HEK293 (cell line): Measurements from ENCODE around the gene PKN1.
A peak's percentile ranks its signal among the peaks of the same experiment; 100 is the strongest.

ENCODE experiments used
- CTCF ChIA-PET: fragments of 350-600 bp; formaldehyde crosslinking; extraction: SDS; loops from one replicate; lab custom pipeline; 2021; ENCODE audit warnings: antibody characterized with exemption; lab: Yijun Ruan, JAX
- POLR2A ChIA-PET: fragments of 300-600 bp; formaldehyde crosslinking; extraction: SDS; loops from one replicate; lab custom pipeline; 2020; ENCODE audit warnings: antibody characterized with exemption, inconsistent platforms; lab: Yijun Ruan, JAX
- H3K27ac ChIP-seq: fragments of 200-500 bp; sonication (Bioruptor generic); 2 replicates; pipeline ENCODE4 v1.5.1; 2014; ENCODE audit warnings: low read depth, low read length, control low read depth, inconsistent platforms; ENCODE audit errors: extremely low read depth
- H3K36me3 ChIP-seq, 2 experiments: fragments of 200-500 bp in 1 of 2; sonication (Bioruptor generic) in 1 of 2; 1 replicate in 1 of 2; 2 replicates in 1 of 2; pipeline ENCODE4 v1.5.1; 2014 to 2017; ENCODE audit warnings: inconsistent platforms in 2 of 2, low read length in 2 of 2; ENCODE audit not compliant: control insufficient read depth in 2 of 2, insufficient read depth in 1 of 2
- H3K4me1 ChIP-seq: fragments of 200-500 bp; sonication (Bioruptor generic); 2 replicates; pipeline ENCODE4 v1.5.1; 2014; ENCODE audit warnings: mild to moderate bottlenecking, low read length, inconsistent platforms; ENCODE audit not compliant: control insufficient read depth, insufficient read depth
- H3K4me3 ChIP-seq: 2 replicates; pipeline ENCODE4 v1.5.1; 2011; ENCODE audit warnings: low read depth, mild to moderate bottlenecking, control low read depth, low read length, moderate library complexity
- H3K9me3 ChIP-seq: fragments of 200-500 bp; sonication (Bioruptor generic); 2 replicates; pipeline ENCODE4 v1.5.1; 2014; ENCODE audit warnings: low read depth, low read length, inconsistent platforms; ENCODE audit not compliant: control insufficient read depth, insufficient read depth
- EGR2 ChIP-seq: fragments of 450-650 bp; formaldehyde crosslinking; IDR thresholded peaks from 2 replicates; pipeline ENCODE4 v1.5.1; 2016; ENCODE audit warnings: low read depth, missing biosample characterization, missing genetic modification characterization
- IKZF3 ChIP-seq: fragments of 450-650 bp; IDR thresholded peaks from 2 replicates; pipeline ENCODE4 v1.5.0; 2018; ENCODE audit warnings: missing biosample characterization, mild to moderate bottlenecking, missing genetic modification characterization, moderate library complexity
- OSR2 ChIP-seq: fragments of 450-650 bp; formaldehyde crosslinking; IDR thresholded peaks from 2 replicates; pipeline ENCODE4 v1.5.1; 2016; ENCODE audit warnings: missing biosample characterization, missing genetic modification characterization
- PRDM1 ChIP-seq: fragments of 450-650 bp; formaldehyde crosslinking; IDR thresholded peaks from 2 replicates; pipeline ENCODE4; 2016; ENCODE audit warnings: missing biosample characterization, missing genetic modification characterization
- WT1 ChIP-seq: fragments of 450-650 bp; formaldehyde crosslinking; IDR thresholded peaks from 2 replicates; pipeline ENCODE4 v1.5.1; 2016; ENCODE audit warnings: missing biosample characterization, missing genetic modification characterization
- YY1 ChIP-seq: fragments of 450-650 bp; formaldehyde crosslinking; IDR thresholded peaks from 2 replicates; pipeline ENCODE4 v1.5.1; 2018; ENCODE audit warnings: missing biosample characterization, missing genetic modification characterization
- ZBTB21 ChIP-seq: fragments of 450-650 bp; formaldehyde crosslinking; IDR thresholded peaks from 2 replicates; pipeline ENCODE4 v1.5.1; 2017; ENCODE audit warnings: missing biosample characterization, missing genetic modification characterization
- ZBTB48 ChIP-seq: fragments of 450-650 bp; formaldehyde crosslinking; IDR thresholded peaks from 2 replicates; pipeline ENCODE4 v1.5.1; 2016; ENCODE audit warnings: missing biosample characterization, missing genetic modification characterization
- ZBTB7A ChIP-seq: fragments of 450-650 bp; formaldehyde crosslinking; IDR thresholded peaks from 2 replicates; pipeline ENCODE4 v1.5.1; 2016; ENCODE audit warnings: low read depth, missing biosample characterization, missing genetic modification characterization
- ZFHX2 ChIP-seq: fragments of 450-650 bp; formaldehyde crosslinking; conservative IDR thresholded peaks from 2 replicates; pipeline ENCODE4 v1.5.1; 2016; ENCODE audit warnings: missing biosample characterization, missing genetic modification characterization
- ZIC2 ChIP-seq: fragments of 450-650 bp; formaldehyde crosslinking; IDR thresholded peaks from 2 replicates; pipeline ENCODE4 v1.5.1; 2016; ENCODE audit warnings: missing biosample characterization, missing genetic modification characterization
- ZNF175 ChIP-seq: fragments of 450-650 bp; formaldehyde crosslinking; IDR thresholded peaks from 2 replicates; pipeline ENCODE4 v1.5.1; 2016; ENCODE audit warnings: missing biosample characterization, missing genetic modification characterization
- ZNF19 ChIP-seq: fragments of 450-650 bp; formaldehyde crosslinking; IDR thresholded peaks from 2 replicates; pipeline ENCODE4; 2016; ENCODE audit warnings: missing biosample characterization, missing genetic modification characterization, low read depth
- ZNF214 ChIP-seq: fragments of 450-650 bp; formaldehyde crosslinking; IDR thresholded peaks from 2 replicates; pipeline ENCODE4 v1.5.1; 2017; ENCODE audit warnings: missing biosample characterization, mild to moderate bottlenecking, missing genetic modification characterization, borderline replicate concordance
- ZNF23 ChIP-seq: fragments of 450-650 bp; formaldehyde crosslinking; IDR thresholded peaks from 2 replicates; pipeline ENCODE4 v1.5.1; 2016; ENCODE audit warnings: missing biosample characterization, missing genetic modification characterization, borderline replicate concordance
- ZNF239 ChIP-seq: fragments of 450-650 bp; formaldehyde crosslinking; IDR thresholded peaks from 2 replicates; pipeline ENCODE4 v1.5.1; 2016; ENCODE audit warnings: missing biosample characterization, missing genetic modification characterization
- ZNF335 ChIP-seq: fragments of 450-650 bp; formaldehyde crosslinking; conservative IDR thresholded peaks from 2 replicates; pipeline ENCODE4 v1.5.1; 2016; ENCODE audit warnings: missing biosample characterization, missing genetic modification characterization
- ZNF391 ChIP-seq: fragments of 450-650 bp; formaldehyde crosslinking; IDR thresholded peaks from 2 replicates; pipeline ENCODE4 v1.5.1; 2016; ENCODE audit warnings: low read depth, missing biosample characterization, missing genetic modification characterization, borderline replicate concordance
- ZNF416 ChIP-seq: fragments of 450-650 bp; formaldehyde crosslinking; IDR thresholded peaks from 2 replicates; pipeline ENCODE4 v1.5.1; 2016; ENCODE audit warnings: missing biosample characterization, missing genetic modification characterization
- ZNF473 ChIP-seq: fragments of 450-650 bp; formaldehyde crosslinking; IDR thresholded peaks from 2 replicates; pipeline ENCODE4 v1.5.1; 2017; ENCODE audit warnings: missing biosample characterization, missing genetic modification characterization
- ZNF529 ChIP-seq: fragments of 450-650 bp; formaldehyde crosslinking; IDR thresholded peaks from 2 replicates; pipeline ENCODE4 v1.5.1; 2017; ENCODE audit warnings: missing genetic modification characterization, missing biosample characterization; ENCODE audit not compliant: insufficient replicate concordance
- ZNF530 ChIP-seq: fragments of 450-650 bp; formaldehyde crosslinking; IDR thresholded peaks from 2 replicates; pipeline ENCODE4 v1.5.1; 2016; ENCODE audit warnings: low read depth, missing biosample characterization, missing genetic modification characterization
- ZNF585B ChIP-seq: fragments of 450-650 bp; formaldehyde crosslinking; IDR thresholded peaks from 2 replicates; pipeline ENCODE4 v1.5.1; 2016; ENCODE audit warnings: missing biosample characterization, missing genetic modification characterization
- ZNF654 ChIP-seq: fragments of 450-650 bp; formaldehyde crosslinking; IDR thresholded peaks from 2 replicates; pipeline ENCODE4 v1.5.1; 2016; ENCODE audit warnings: low read depth, missing biosample characterization, missing genetic modification characterization
- ZNF843 ChIP-seq: fragments of 450-650 bp; formaldehyde crosslinking; IDR thresholded peaks from 2 replicates; pipeline ENCODE4 v1.5.1; 2016; ENCODE audit warnings: missing biosample characterization, missing genetic modification characterization
- TF ChIP-seq, protein P1 (sequence below): fragments of 450-650 bp; formaldehyde crosslinking; IDR thresholded peaks from 2 replicates; pipeline ENCODE4 v1.5.1; 2016; ENCODE audit warnings: missing biosample characterization, missing genetic modification characterization
- TF ChIP-seq, protein P2 (sequence below): fragments of 450-650 bp; IDR thresholded peaks from 2 replicates; pipeline ENCODE4 v1.5.1; 2018; ENCODE audit warnings: missing biosample characterization, mild to moderate bottlenecking, missing genetic modification characterization
- TF ChIP-seq, protein P3 (sequence below): fragments of 450-650 bp; formaldehyde crosslinking; IDR thresholded peaks from 2 replicates; pipeline ENCODE4 v1.5.1; 2017; ENCODE audit warnings: missing biosample characterization, missing genetic modification characterization
- TF ChIP-seq, protein P4 (sequence below): fragments of 450-650 bp; formaldehyde crosslinking; IDR thresholded peaks from 2 replicates; pipeline ENCODE4 v1.5.1; 2017; ENCODE audit warnings: missing biosample characterization, missing genetic modification characterization

Gene PKN1

GRCh38 chr19:14440049-14440448 is 6.9 kb downstream of the PKN1 start:
- POLR2A ChIA-PET = no interaction called here
- Histone ChIP-seq H3K4me1 (0 out of 2 replicates have a peak, but pooled peaks cover 2% of the 10 kb centered on the region), H3K4me3 (no peak overlapping the region), H3K27ac (no peak overlapping the region), H3K36me3 (peaks cover 29 to 54% of the 10 kb centered on the region in 2 experiments), H3K9me3 (no peaks in the 10 kb centered on the region)
- TF ChIP-seq OSR2 (tag by site-specific recombination) (no peak), ZNF585B (no peak), ZNF530 (no peak), ZNF239 (tag by site-specific recombination) (no peak), ZBTB7A (tag by site-specific recombination) (no peak), ZIC2 (tag by site-specific recombination) (no peak), WT1 (tag by site-specific recombination) (no peak), PRDM1 (no peak), ZNF416 (no peak), ZBTB48 (no peak), IKZF3 (tag by site-specific recombination) (no peak), ZNF335 (tag by site-specific recombination) (no peak), ZNF175 (tag by site-specific recombination) (no peak), ZNF23 (tag by site-specific recombination) (no peak), ZNF214 (tag by site-specific recombination) (no peak), ZNF843 (tag by site-specific recombination) (no peak), YY1 (tag by site-specific recombination) (no peak), ZNF473 (tag by site-specific recombination) (no peak)
- TF ChIP-seq, protein P1, sequence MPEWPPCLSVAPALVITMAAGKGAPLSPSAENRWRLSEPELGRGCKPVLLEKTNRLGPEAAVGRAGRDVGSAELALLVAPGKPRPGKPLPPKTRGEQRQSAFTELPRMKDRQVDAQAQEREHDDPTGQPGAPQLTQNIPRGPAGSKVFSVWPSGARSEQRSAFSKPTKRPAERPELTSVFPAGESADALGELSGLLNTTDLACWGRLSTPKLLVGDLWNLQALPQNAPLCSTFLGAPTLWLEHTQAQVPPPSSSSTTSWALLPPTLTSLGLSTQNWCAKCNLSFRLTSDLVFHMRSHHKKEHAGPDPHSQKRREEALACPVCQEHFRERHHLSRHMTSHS (tag by site-specific recombination) = no peak
- CTCF ChIA-PET = interaction anchor here (1.2 kb wide), 1 partner anchor 35 kb away, joined by 3 read pairs; no protein-coding TSS in a partner anchor

GRCh38 chr19:14441041-14441938 is 8.2 kb downstream of the PKN1 start:
- CTCF ChIA-PET = no interaction called here
- TF ChIP-seq, protein P2, sequence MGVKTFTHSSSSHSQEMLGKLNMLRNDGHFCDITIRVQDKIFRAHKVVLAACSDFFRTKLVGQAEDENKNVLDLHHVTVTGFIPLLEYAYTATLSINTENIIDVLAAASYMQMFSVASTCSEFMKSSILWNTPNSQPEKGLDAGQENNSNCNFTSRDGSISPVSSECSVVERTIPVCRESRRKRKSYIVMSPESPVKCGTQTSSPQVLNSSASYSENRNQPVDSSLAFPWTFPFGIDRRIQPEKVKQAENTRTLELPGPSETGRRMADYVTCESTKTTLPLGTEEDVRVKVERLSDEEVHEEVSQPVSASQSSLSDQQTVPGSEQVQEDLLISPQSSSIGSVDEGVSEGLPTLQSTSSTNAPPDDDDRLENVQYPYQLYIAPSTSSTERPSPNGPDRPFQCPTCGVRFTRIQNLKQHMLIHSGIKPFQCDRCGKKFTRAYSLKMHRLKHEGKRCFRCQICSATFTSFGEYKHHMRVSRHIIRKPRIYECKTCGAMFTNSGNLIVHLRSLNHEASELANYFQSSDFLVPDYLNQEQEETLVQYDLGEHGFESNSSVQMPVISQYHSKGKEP (tag by site-specific recombination) = 0 out of 2 replicates have a peak, but pooled peaks have one; percentile 34
- peak; percentile 47 for TF ChIP-seq EGR2 (tag by site-specific recombination)
- TF ChIP-seq ZNF529 (tag by site-specific recombination) = no peak
- TF ChIP-seq, protein P3, sequence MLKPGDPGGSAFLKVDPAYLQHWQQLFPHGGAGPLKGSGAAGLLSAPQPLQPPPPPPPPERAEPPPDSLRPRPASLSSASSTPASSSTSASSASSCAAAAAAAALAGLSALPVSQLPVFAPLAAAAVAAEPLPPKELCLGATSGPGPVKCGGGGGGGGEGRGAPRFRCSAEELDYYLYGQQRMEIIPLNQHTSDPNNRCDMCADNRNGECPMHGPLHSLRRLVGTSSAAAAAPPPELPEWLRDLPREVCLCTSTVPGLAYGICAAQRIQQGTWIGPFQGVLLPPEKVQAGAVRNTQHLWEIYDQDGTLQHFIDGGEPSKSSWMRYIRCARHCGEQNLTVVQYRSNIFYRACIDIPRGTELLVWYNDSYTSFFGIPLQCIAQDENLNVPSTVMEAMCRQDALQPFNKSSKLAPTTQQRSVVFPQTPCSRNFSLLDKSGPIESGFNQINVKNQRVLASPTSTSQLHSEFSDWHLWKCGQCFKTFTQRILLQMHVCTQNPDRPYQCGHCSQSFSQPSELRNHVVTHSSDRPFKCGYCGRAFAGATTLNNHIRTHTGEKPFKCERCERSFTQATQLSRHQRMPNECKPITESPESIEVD (tag by site-specific recombination) = no peak
- no peak for TF ChIP-seq ZNF391 (tag by site-specific recombination)
- TF ChIP-seq ZBTB21 (tag by site-specific recombination) = no peak
- TF ChIP-seq, protein P4, sequence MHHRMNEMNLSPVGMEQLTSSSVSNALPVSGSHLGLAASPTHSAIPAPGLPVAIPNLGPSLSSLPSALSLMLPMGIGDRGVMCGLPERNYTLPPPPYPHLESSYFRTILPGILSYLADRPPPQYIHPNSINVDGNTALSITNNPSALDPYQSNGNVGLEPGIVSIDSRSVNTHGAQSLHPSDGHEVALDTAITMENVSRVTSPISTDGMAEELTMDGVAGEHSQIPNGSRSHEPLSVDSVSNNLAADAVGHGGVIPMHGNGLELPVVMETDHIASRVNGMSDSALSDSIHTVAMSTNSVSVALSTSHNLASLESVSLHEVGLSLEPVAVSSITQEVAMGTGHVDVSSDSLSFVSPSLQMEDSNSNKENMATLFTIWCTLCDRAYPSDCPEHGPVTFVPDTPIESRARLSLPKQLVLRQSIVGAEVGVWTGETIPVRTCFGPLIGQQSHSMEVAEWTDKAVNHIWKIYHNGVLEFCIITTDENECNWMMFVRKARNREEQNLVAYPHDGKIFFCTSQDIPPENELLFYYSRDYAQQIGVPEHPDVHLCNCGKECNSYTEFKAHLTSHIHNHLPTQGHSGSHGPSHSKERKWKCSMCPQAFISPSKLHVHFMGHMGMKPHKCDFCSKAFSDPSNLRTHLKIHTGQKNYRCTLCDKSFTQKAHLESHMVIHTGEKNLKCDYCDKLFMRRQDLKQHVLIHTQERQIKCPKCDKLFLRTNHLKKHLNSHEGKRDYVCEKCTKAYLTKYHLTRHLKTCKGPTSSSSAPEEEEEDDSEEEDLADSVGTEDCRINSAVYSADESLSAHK (tag by site-specific recombination) = no peak
- peak; percentile 50; the same call in 1 of the 2 replicates for TF ChIP-seq ZFHX2 (tag by site-specific recombination)
- TF ChIP-seq ZNF19 (tag by site-specific recombination) = no peak
- peak; percentile 20; the same call in 1 of the 2 replicates for TF ChIP-seq ZIC2 (tag by site-specific recombination)
- no peak for TF ChIP-seq ZNF654 (tag by site-specific recombination)

More at GRCh38 chr19:14441041-14441938, 8.2 kb downstream of the PKN1 start:
- H3K4me3 ChIP-seq = no peak overlapping the region
- POLR2A ChIA-PET = interaction anchor here (0.6 kb wide), 1 partner anchor 9 kb away, joined by 3 read pairs; no protein-coding TSS in a partner anchor
- H3K36me3 ChIP-seq = peaks cover 36 to 63% of the 10 kb centered on the region in 2 experiments
- H3K27ac ChIP-seq = no peak overlapping the region
- no peaks in the 10 kb centered on the region for H3K9me3 ChIP-seq
- 0 out of 2 replicates have a peak, but pooled peaks cover 2% of the 10 kb centered on the region for H3K4me1 ChIP-seq
